K562 (cell line): ENCODE data around the gene GPR142. TPM values are rescaled to one million over a fixed set of nuclear protein-coding genes. Genes with fewer than 3 reads are reported as not detected.
A peak's percentile ranks its signal among the peaks of the same experiment; 100 is the strongest.

Source experiments
- CAMTA2 ChIP-seq: fragments of 250-450 bp; sonication (Bioruptor Pico); conservative IDR thresholded peaks from 2 replicates; pipeline ENCODE4 v1.5.1; 2022
- CHD2 ChIP-seq: IDR thresholded peaks from 2 replicates; pipeline ENCODE4 v1.6.1; 2011; ENCODE audit warnings: low read depth, low read length
- COPS2 ChIP-seq: fragments of 450-650 bp; conservative IDR thresholded peaks from 2 replicates; pipeline ENCODE4 v1.6.1; 2016; ENCODE audit warnings: mild to moderate bottlenecking, moderate library complexity
- MAZ ChIP-seq, 2 experiments: fragments of 450-650 bp in 1 of 2; sonication (generic) in 1 of 2; formaldehyde crosslinking; IDR thresholded peaks in 1 of 2; conservative IDR thresholded peaks in 1 of 2; 2 replicates each; pipeline versions ENCODE4 v1.4.0 to v1.5.0; 2020; ENCODE audit warnings: mild to moderate bottlenecking in 1 of 2, missing genetic modification reagents in 1 of 2
- MTA2 ChIP-seq: fragments of 450-650 bp; IDR thresholded peaks from 2 replicates; pipeline ENCODE4 v1.6.1; 2016; ENCODE audit warnings: low read depth
- NCOA4 ChIP-seq: fragments of 450-650 bp; IDR thresholded peaks from 2 replicates; pipeline ENCODE4 v1.6.1; 2018; ENCODE audit warnings: mild to moderate bottlenecking; ENCODE audit not compliant: partially characterized antibody
- RB1 ChIP-seq: fragments of 450-650 bp; IDR thresholded peaks from 2 replicates; pipeline ENCODE4 v1.6.1; 2017; ENCODE audit warnings: low read depth, mild to moderate bottlenecking
- RBBP5 ChIP-seq: fragments of 200-600 bp; sonication (generic); IDR thresholded peaks from 2 replicates; pipeline ENCODE4 v1.6.1; 2012; ENCODE audit warnings: borderline replicate concordance, mild to moderate bottlenecking, low read length, control low read depth, inconsistent platforms; ENCODE audit not compliant: insufficient read depth, poor library complexity, severe bottlenecking
- RCOR1 ChIP-seq, 2 experiments: IDR thresholded peaks; 2 replicates each; pipeline ENCODE4 v1.6.1; 2012; ENCODE audit warnings: low read depth in 2 of 2, low read length in 2 of 2, borderline replicate concordance in 1 of 2, improper control_type of control experiment in 1 of 2
- REST ChIP-seq, 2 experiments: fragments of 450-650 bp; formaldehyde crosslinking in 1 of 2; IDR thresholded peaks; 2 replicates each; pipeline versions ENCODE4 v1.4.0 to v1.6.1; 2014 to 2020; ENCODE audit warnings: mild to moderate bottlenecking in 2 of 2, borderline replicate concordance in 1 of 2, low read depth in 1 of 2
- ZBTB1 ChIP-seq: sonication (generic); formaldehyde crosslinking; IDR thresholded peaks from 2 replicates; pipeline ENCODE4 v1.8.1; 2023; ENCODE audit warnings: missing genetic modification reagents, low read depth, mild to moderate bottlenecking, borderline replicate concordance
- ZNF133 ChIP-seq: fragments of 250-450 bp; sonication (Bioruptor Pico); IDR thresholded peaks from 2 replicates; pipeline ENCODE4 v1.4.0; 2020; ENCODE audit warnings: mild to moderate bottlenecking
- ZNF431 ChIP-seq: sonication (generic); formaldehyde crosslinking; IDR thresholded peaks from 2 replicates; pipeline ENCODE4 v1.8.0; 2022; ENCODE audit warnings: mild to moderate bottlenecking, missing genetic modification reagents
- ZNF444 ChIP-seq: fragments of 250-450 bp; sonication (Bioruptor Pico); IDR thresholded peaks from 2 replicates; pipeline ENCODE4 v1.4.0; 2020; ENCODE audit warnings: mild to moderate bottlenecking, moderate library complexity
- ZNF445 ChIP-seq: fragments of 250-450 bp; sonication (Bioruptor Pico); IDR thresholded peaks from 2 replicates; pipeline ENCODE4 v1.4.0; 2020; ENCODE audit warnings: low read depth, mild to moderate bottlenecking, moderate library complexity
- ZNF449 ChIP-seq: fragments of 250-450 bp; sonication (Bioruptor Pico); IDR thresholded peaks from 2 replicates; pipeline ENCODE4 v1.8.0; 2022; ENCODE audit warnings: moderate library complexity, mild to moderate bottlenecking, inconsistent platforms
- polyA plus RNA-seq, 8 experiments: library from polyadenylated mRNA; depleted of rRNA in 4 of 8; stranded (reverse) in 5 of 8; unstranded in 3 of 8; fragments of >200 nt; fragmentation: Nextera tagmentation in 2 of 8; fragmentation: Illumina TruSeq in 1 of 8; extraction: Ambion mirVana in 2 of 8; extraction: Trizol in 1 of 8; gene quantifications; 2 replicates each; pipeline versions ENCODE4 v1.2.1 to v1.2.3, GENCODE V29; 2011 to 2014; ENCODE audit warnings: inconsistent platforms in 1 of 8, missing spikeins in 1 of 8
- total RNA-seq, 7 experiments: library from RNA; depleted of rRNA in 6 of 7; stranded (reverse); fragments of >200 nt in 6 of 7; fragmentation: Illumina TruSeq in 2 of 7; extraction: Trizol in 2 of 7; gene quantifications; 2 replicates each; pipeline versions ENCODE4 v1.2.1 to v1.2.3, GENCODE V29; 2011 to 2021; ENCODE audit warnings: low replicate concordance in 1 of 7

Gene GPR142
- total and polyA plus RNA-seq, 9 of the 15 experiments (the other 6 are each of a cell fraction or from before 2014, with no cell fraction given), result not detected

GRCh38 chr17:74368341-74369081 lies 1.2 kb downstream of the GPR142 start (continued):
- peak; percentile 70; the same call in 1 of the 2 replicates for TF ChIP-seq REST (IDR thresholded peaks at IDR 0.05; ENCODE audit: borderline replicate concordance)
- no peak for TF ChIP-seq REST (CRISPR knock-in tag; IDR thresholded peaks at IDR 0.05; ENCODE audit: low read depth)
- TF ChIP-seq MTA2, result no peak
- no peak for TF ChIP-seq ZNF445 (CRISPR knock-in tag)
- TF ChIP-seq ZNF449 (CRISPR knock-in tag), result no peak
- TF ChIP-seq RB1, result peak; percentile 62; the same call in 1 of the 2 replicates
- no peak for TF ChIP-seq ZNF431 (CRISPR knock-in tag)
- TF ChIP-seq ZNF133 (CRISPR knock-in tag), result no peak
- no peak for TF ChIP-seq ZNF444
- TF ChIP-seq CAMTA2 (CRISPR knock-in tag), result no peak
- no peak for TF ChIP-seq ZBTB1
- TF ChIP-seq NCOA4, result no peak
- TF ChIP-seq RBBP5, result no peak
- peak; percentile 67 to 69; a peak in 3 of 4 replicates for TF ChIP-seq MAZ (CRISPR knock-in tag; conservative IDR thresholded peaks at IDR 0.05 in 1 of 2, IDR thresholded peaks at IDR 0.05 in 1 of 2)
- no peak for TF ChIP-seq COPS2
- TF ChIP-seq RCOR1 (IDR thresholded peaks at IDR 0.05; ENCODE audit: borderline replicate concordance in 1 of 2, low read depth in 2 of 2, low read length in 2 of 2), result peak in 1 of 2 experiments; percentile 66; a peak in 1 of 4 replicates
- TF ChIP-seq CHD2, result no peak
